HG02981 (cell line): Measurements from ENCODE around the gene HOXB1.

ENCODE experiments used
- ATAC-seq: cut with Tn5 transposase; IDR thresholded peaks from one replicate; pipeline ENCODE4 v1.9.1; 2021; ENCODE audit warnings: mild to moderate bottlenecking, moderate library complexity; ENCODE audit not compliant: unreplicated experiment

Gene HOXB1

GRCh38 chr17:48555258-48556228 lies 24.7 kb upstream of the HOXB1 start:
- no peak for ATAC-seq

GRCh38 chr17:48554412-48555257 lies 23.8 kb upstream of the HOXB1 start:
- ATAC-seq = no peak

- ATAC-seq = no peak
Measured at GRCh38 chr17:48553826-48554225, 23.0 kb upstream of the HOXB1 start.

- ATAC-seq = no peak
Measured at GRCh38 chr17:48553190-48553547, 22.4 kb upstream of the HOXB1 start.

GRCh38 chr17:48552466-48553189 lies 21.8 kb upstream of the HOXB1 start:
- ATAC-seq = no peak

- no peak for ATAC-seq
Measured at GRCh38 chr17:48551596-48552465, 21.0 kb upstream of the HOXB1 start.

GRCh38 chr17:48551214-48551555 lies 20.4 kb upstream of the HOXB1 start:
- no peak for ATAC-seq

- ATAC-seq = no peak
Measured at GRCh38 chr17:48550502-48551213, 19.8 kb upstream of the HOXB1 start.

GRCh38 chr17:48549914-48550501 lies 19.2 kb upstream of the HOXB1 start:
- no peak for ATAC-seq

- no peak for ATAC-seq
Measured at GRCh38 chr17:48549281-48549630, 18.4 kb upstream of the HOXB1 start.

GRCh38 chr17:48548523-48549280 lies 17.9 kb upstream of the HOXB1 start:
- ATAC-seq = no peak

- no peak for ATAC-seq
Measured at GRCh38 chr17:48547808-48548522, 17.2 kb upstream of the HOXB1 start.

GRCh38 chr17:48546924-48547807 lies 16.4 kb upstream of the HOXB1 start:
- no peak for ATAC-seq

GRCh38 chr17:48546137-48546923 lies 15.5 kb upstream of the HOXB1 start:
- no peak for ATAC-seq

GRCh38 chr17:48545539-48545938 lies 14.7 kb upstream of the HOXB1 start:
- ATAC-seq = no peak

- no peak for ATAC-seq
Measured at GRCh38 chr17:48545022-48545375, 14.2 kb upstream of the HOXB1 start, which contains the start of gene HOXB2. Gene HOXB2 (minus strand): TSS chr17:48545109. CDS start chr17:48544911, 198 bp downstream.
